GM13976 (cell line): ENCODE data around the gene GCSAM.

Experiments
- DNase-seq: peaks from one replicate; pipeline ENCODE4 v3.0.0; 2012; ENCODE audit warnings: low spot score
- CTCF ChIP-seq: IDR thresholded peaks from 2 replicates; pipeline ENCODE4 v1.5.1; 2012; ENCODE audit warnings: borderline replicate concordance, mild to moderate bottlenecking; ENCODE audit not compliant: insufficient read depth; ENCODE audit errors: extremely low read depth, missing control alignments, control extremely low read depth
- in situ Hi-C: fragments of 300-500 bp; cut with MboI; formaldehyde crosslinking; loops from one replicate; pipeline ENCODE4 v1.12.0; 2022; ENCODE audit warnings: low sequenced_read_pairs, mixed read lengths, inconsistent platforms; ENCODE audit not compliant: unreplicated experiment

Gene GCSAM

GRCh38 chr3:112149136-112149535 lies 16.1 kb upstream of the GCSAM start:
- in situ Hi-C loops, result loop anchor here (25.0 kb wide), 1 partner anchor 838 kb away; the partner anchor contains the start of genes CD200R1 and GTPBP8
- no peak for TF ChIP-seq CTCF
- DNase-seq, result no peak

GRCh38 chr3:112143689-112144088 lies 10.6 kb upstream of the GCSAM start:
- DNase-seq, result no peak
- TF ChIP-seq CTCF, result no peak
- in situ Hi-C loops, result loop anchor here (25.0 kb wide), 1 partner anchor 844 kb away; the partner anchor contains the start of genes CD200R1 and GTPBP8

- in situ Hi-C loops, result loop anchor here (25.0 kb wide), 1 partner anchor 844 kb away; the partner anchor contains the start of genes CD200R1 and GTPBP8
- no peak for TF ChIP-seq CTCF
- DNase-seq, result no peak
Measured at GRCh38 chr3:112143251-112143650, 10.2 kb upstream of the GCSAM start.

GRCh38 chr3:112141293-112141692 lies 8.2 kb upstream of the GCSAM start:
- in situ Hi-C loops, result loop anchor here (25.0 kb wide), 1 partner anchor 846 kb away; the partner anchor contains the start of genes CD200R1 and GTPBP8
- no peak for DNase-seq
- no peak for TF ChIP-seq CTCF

GRCh38 chr3:112140584-112140983 lies 7.5 kb upstream of the GCSAM start:
- in situ Hi-C loops, result loop anchor here (25.0 kb wide), 1 partner anchor 847 kb away; the partner anchor contains the start of genes CD200R1 and GTPBP8
- DNase-seq, result no peak
- TF ChIP-seq CTCF, result no peak

GRCh38 chr3:112138219-112138969 lies 5.3 kb upstream of the GCSAM start:
- no peak for DNase-seq
- TF ChIP-seq CTCF, result no peak
- in situ Hi-C loops, result loop anchor here (25.0 kb wide), 1 partner anchor 849 kb away; the partner anchor contains the start of genes CD200R1 and GTPBP8
